GOT3 (cell line): ENCODE measurements around the gene ANTXR1.

Experiments
- DNase-seq: peaks from one replicate; lab custom pipeline; 2025; ENCODE audit warnings: mixed read lengths; lab: John Stamatoyannopoulos, UW

Gene ANTXR1

GRCh38 chr2:69181806-69182427 is 168.9 kb downstream of the ANTXR1 start:
- DNase-seq = no peak

GRCh38 chr2:69183659-69184058 is 170.7 kb downstream of the ANTXR1 start:
- no peak for DNase-seq

- DNase-seq = no peak
Measured at GRCh38 chr2:69184224-69184623, 171.2 kb downstream of the ANTXR1 start.

- no peak for DNase-seq
Measured at GRCh38 chr2:69185807-69186206, 172.8 kb downstream of the ANTXR1 start.

- no peak for DNase-seq
Measured at GRCh38 chr2:69186614-69187013, 173.6 kb downstream of the ANTXR1 start.

DNA sequence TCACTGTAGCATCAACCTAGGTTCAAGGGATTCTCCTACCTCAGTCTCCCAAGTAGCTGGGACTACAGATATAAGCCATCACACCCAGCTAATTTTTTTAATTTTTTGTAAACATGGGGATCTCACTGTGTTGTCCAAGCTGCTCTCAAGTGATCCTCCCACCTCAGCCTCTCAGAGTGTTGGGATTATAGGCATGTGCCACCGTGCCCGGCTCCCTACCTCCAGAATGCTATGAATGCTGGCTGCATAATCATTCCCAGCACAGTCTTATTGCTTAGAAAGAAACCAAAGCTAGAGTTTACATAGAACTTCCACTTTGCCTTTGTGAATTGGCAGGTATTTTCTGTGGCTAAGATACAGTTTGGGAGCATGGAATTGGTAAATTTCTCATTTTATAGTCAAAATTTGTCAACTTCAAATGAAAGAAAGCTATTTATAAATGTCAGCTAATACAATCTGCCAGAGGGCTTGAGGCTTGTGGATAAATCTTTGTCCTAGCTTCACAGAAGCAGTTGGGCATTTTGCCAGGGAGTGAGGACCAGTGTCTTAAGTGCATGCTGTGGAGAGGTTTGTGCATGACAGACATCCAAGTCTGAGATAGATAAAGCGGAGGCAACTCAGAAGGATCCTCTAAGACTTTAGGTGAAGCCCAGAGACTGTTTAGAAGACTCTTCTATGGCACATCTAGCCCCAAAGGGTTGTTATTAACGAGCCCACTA is 175.4 kb downstream of the ANTXR1 start:
- no peak for DNase-seq

- no peak for DNase-seq
Measured at GRCh38 chr2:69190743-69191404, 177.9 kb downstream of the ANTXR1 start.

- DNase-seq = no peak
Measured at GRCh38 chr2:69191634-69192033, 178.7 kb downstream of the ANTXR1 start.

GRCh38 chr2:69192176-69192945 is 179.4 kb downstream of the ANTXR1 start:
- no peak for DNase-seq

- no peak for DNase-seq
Measured at GRCh38 chr2:69195706-69196105, 182.7 kb downstream of the ANTXR1 start.

DNA sequence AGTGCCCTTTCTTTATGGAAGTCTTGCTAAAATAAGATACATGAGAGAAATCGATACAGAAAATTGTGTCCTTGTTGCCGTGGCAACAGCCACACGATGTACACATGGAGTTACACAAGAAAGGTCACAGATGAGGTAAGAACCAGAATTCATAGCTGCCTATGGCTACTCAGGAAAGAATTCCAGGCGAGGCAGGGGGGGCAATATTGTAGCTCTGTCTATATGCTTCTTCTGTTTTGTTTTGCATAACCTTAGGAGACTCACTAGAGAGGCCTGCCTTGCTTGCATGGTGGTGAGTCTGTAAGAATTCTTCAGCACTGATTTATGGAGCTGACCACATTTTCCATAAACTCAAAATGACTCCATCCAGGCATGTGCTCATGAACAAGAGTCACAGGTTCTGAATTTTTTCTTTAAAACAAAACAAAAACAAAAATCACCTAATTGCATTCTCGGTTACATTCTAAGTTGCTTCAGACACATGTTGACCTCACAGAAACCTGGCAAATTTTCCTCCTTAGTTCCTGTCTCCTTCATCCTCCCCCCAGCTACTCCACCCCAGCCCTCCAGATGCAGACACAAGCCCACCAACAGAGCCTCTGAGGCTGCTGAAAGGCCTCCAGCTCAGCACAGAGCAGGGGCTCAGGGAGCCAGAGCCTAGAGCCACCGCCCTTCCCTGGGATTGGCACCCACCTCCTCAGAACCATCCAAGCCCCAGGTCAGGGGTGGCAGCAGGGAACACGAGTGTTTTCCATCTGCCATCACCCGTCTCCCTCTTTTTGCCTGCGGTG is 183.5 kb downstream of the ANTXR1 start:
- peak; percentile 13 for DNase-seq

DNA sequence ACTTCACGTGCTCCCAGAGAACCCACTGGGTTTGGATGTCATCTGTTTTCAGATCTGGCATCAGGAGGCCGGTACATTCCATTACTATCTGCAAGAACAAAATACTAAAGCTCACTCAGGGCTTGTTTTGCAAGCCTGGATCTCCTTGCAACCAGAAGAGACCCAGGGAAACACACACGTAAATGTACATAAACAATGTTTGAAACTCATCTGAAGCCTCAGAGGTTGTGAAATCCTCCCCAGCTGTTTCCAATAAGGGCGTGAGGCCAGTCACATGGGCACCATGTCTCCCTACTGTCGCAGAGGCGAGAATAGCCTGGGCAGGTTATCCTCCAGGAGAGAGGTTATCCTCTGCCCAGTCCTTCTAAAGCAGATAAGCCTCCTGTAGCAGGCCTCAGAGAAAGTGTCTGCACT is 187.1 kb downstream of the ANTXR1 start:
- DNase-seq = no peak

GRCh38 chr2:69201259-69201658 is 188.3 kb downstream of the ANTXR1 start:
- no peak for DNase-seq

GRCh38 chr2:69202327-69202726 is 189.3 kb downstream of the ANTXR1 start:
- no peak for DNase-seq

DNA sequence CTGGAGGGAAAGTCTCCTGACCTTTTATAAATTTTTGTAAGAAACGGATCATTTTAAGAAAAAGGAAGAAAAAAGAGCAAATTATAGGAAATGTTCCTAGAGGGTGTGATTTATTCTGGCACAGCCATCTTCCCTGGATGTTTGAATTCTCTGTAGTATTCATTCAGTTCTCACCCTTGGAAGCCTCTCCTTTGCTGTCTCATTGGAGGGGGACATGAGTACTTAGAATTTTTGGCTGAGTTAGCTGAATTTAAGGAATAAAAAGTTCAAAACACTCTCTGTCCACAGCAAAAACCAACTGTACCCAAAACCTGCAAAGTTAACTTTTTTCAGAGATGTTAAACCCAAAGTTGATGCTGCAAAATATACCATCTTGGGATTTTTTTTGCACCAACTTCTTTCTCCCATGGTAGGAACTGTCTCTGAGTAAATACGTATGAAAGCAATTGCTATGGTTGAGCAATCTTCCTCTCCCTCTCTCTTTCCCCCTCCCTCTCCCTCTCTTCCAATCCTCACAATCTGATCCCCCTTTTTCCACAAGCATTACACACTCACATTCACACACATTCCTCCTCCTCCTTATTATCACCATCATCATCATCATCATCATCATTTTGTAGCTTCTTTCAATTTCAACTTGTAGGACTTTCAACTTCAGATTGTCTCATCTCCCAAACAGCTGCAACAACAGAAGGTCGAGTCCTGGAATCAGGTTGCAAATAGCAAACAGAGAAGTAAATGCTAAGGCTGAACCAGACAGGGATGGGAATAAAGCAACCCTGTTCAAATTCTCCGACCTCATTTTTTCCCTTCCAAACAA is 190.4 kb downstream of the ANTXR1 start:
- DNase-seq = no peak

- DNase-seq = no peak
Measured at GRCh38 chr2:69204654-69205053, 191.7 kb downstream of the ANTXR1 start.

- DNase-seq = no peak
Measured at GRCh38 chr2:69205076-69205475, 192.1 kb downstream of the ANTXR1 start.

DNA sequence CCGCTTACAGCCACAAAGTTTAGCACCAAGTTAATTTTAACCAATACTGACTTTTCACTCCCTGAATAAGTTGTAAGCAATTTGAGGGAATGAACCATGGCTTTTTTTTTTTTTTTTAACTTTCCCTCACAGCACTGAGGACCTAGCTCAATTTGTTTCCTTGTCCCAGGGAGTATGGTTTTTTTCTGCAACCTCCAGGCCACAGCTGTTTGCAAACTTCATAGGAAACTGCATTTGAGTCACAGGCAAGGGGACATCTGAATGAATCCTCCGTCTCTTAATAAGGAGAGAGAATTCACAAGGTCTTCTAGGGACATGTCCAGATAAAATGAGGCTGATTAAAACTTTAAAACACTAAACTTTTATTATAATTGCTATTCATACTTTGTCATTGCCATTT is 192.5 kb downstream of the ANTXR1 start:
- no peak for DNase-seq

DNA sequence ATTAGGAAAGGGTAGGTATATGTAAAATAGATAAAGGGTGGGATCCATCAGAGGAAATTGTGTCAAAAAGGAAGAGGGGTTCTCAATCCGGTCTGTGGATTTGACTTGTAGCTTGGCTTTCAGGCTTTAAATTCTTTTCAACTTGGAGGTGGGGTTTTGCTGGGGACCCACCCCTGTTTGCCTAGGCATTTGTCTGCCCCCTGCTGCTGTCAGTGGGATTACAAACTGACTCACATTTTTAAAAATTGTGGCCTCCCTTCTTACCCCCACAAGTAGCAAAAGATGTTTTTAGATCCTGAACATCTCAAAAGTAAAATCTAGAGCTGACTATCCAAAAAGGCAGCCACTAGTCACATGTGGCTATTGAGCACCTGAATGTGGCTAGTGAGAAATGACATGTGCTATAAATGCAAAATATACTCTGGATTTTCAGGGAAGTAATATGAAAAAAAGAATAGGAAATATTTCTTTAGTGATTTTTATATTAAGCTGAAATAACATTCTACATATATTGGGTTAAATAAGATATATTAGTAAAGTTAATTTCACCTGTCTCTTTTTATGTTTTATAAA is 195.1 kb downstream of the ANTXR1 start:
- no peak for DNase-seq

DNA sequence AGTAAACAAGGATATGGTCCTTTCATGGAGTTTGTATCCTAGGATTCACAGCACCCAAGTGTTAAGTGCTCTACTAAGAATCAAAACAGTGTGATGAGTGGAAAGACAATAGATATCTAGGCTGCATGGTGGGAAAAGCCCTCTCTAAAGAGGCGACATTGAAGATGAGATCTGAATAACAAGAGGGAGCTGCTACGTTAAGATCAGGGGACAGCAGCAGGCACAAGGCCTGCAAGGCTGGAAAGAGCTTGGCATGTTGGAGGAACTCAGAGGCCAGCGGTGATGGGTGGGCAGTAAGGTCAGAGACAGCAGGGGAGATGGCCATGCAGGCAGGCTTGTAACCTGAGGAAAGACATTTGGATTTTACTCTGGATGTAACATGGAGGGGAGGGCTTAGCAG is 196.5 kb downstream of the ANTXR1 start:
- DNase-seq = no peak
